Endothelial cell (in vitro differentiated cells): Measurements from ENCODE around the gene FAM9A. TPM values are rescaled to one million over a fixed set of nuclear protein-coding genes. Genes with fewer than 3 reads are reported as not detected.

Source experiments
- DNase-seq: peaks from one replicate; pipeline ENCODE4 v3.0.0; 2021; ENCODE audit warnings: low spot score
- H3K27ac Mint-ChIP-seq: one replicate; pipeline ENCODE4 v1.8.0; 2021; ENCODE audit warnings: mixed read lengths, inconsistent platforms; ENCODE audit not compliant: unreplicated experiment
- H3K27me3 Mint-ChIP-seq: one replicate; pipeline ENCODE4 v1.8.0; 2021; ENCODE audit warnings: mild to moderate bottlenecking, moderate library complexity, mixed read lengths, inconsistent platforms; ENCODE audit not compliant: unreplicated experiment
- H3K36me3 Mint-ChIP-seq: one replicate; pipeline ENCODE4 v1.8.0; 2021; ENCODE audit warnings: mild to moderate bottlenecking, low read depth, mixed read lengths, inconsistent platforms; ENCODE audit not compliant: unreplicated experiment
- H3K4me1 Mint-ChIP-seq: one replicate; pipeline ENCODE4 v1.8.0; 2021; ENCODE audit warnings: mild to moderate bottlenecking, mixed read lengths, inconsistent platforms; ENCODE audit not compliant: unreplicated experiment
- H3K4me3 Mint-ChIP-seq: one replicate; pipeline ENCODE4 v1.8.0; 2021; ENCODE audit warnings: mild to moderate bottlenecking, mixed read lengths, inconsistent platforms; ENCODE audit not compliant: unreplicated experiment
- H3K9me3 Mint-ChIP-seq: one replicate; pipeline ENCODE4 v1.8.0; 2021; ENCODE audit warnings: mixed read lengths, inconsistent platforms; ENCODE audit not compliant: unreplicated experiment
- total RNA-seq: library from RNA; stranded (reverse); fragmentation: NEBNext Ultra II Directional; extraction: Animal tissue kit (Norgen Biotek cat#: 25700); gene quantifications from one replicate; pipeline ENCODE4 v1.2.1, GENCODE V29; 2021; ENCODE audit not compliant: unreplicated experiment
- TF ChIP-seq, protein P1 (sequence below): fragments of 200-600 bp; sonication (generic); IDR thresholded peaks from one replicate; pipeline ENCODE4 v1.5.0; 2021; ENCODE audit warnings: antibody characterized with exemption; ENCODE audit not compliant: unreplicated experiment

Gene FAM9A
- total RNA-seq, 1 donor from 2014 or later, result not detected

DNA sequence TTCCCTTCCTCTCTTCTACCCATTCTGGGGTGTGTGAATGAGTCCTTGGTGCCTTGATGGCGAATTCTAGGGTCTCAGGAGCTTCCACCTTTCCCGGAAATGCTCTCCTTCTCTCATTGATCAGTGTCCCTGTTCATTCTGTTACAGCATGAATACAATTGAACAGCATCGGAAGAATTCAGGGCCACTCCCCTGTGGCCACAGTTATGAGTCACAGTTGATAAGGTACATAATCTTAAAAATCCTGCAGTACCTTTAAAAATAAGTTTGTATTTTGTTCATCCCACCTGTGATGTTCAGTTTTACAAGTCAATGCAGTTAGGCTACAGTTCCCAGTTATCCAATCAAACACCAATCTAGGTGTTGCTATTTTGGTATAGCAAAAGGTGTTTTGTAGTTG lies 47.3 kb upstream of the FAM9A start:
- DNase-seq, result no peak
- H3K4me1 Mint-ChIP-seq, result no peaks in the 10 kb centered on the region
- H3K36me3 Mint-ChIP-seq, result no peaks in the 10 kb centered on the region
- TF ChIP-seq, protein P1, sequence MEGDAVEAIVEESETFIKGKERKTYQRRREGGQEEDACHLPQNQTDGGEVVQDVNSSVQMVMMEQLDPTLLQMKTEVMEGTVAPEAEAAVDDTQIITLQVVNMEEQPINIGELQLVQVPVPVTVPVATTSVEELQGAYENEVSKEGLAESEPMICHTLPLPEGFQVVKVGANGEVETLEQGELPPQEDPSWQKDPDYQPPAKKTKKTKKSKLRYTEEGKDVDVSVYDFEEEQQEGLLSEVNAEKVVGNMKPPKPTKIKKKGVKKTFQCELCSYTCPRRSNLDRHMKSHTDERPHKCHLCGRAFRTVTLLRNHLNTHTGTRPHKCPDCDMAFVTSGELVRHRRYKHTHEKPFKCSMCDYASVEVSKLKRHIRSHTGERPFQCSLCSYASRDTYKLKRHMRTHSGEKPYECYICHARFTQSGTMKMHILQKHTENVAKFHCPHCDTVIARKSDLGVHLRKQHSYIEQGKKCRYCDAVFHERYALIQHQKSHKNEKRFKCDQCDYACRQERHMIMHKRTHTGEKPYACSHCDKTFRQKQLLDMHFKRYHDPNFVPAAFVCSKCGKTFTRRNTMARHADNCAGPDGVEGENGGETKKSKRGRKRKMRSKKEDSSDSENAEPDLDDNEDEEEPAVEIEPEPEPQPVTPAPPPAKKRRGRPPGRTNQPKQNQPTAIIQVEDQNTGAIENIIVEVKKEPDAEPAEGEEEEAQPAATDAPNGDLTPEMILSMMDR, result no peak
- H3K4me3 Mint-ChIP-seq, result no peak overlapping the region
- no peaks in the 10 kb centered on the region for H3K27me3 Mint-ChIP-seq
- H3K27ac Mint-ChIP-seq, result no peak overlapping the region
- H3K9me3 Mint-ChIP-seq, result no peaks in the 10 kb centered on the region

DNA sequence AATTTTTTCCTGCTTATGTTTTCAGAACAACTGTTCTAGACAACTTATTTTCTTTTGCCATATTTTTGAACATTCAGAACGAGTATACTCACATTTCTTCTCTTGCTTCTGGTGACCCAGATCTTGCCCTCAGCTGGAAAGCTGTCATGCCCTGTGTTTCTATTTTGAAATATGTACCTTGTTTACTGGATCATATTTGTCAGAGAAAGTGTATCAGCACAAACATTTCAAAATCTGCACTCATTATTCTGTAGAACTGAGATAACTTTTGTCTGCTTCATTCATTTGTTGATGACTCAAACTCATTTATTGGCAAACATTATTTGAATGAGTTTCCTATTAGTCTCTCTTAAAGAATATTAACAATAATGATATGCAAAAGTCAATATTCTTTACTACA lies 46.2 kb upstream of the FAM9A start:
- Mint-ChIP-seq H3K4me3 (no peak overlapping the region), H3K9me3 (no peaks in the 10 kb centered on the region), H3K27me3 (no peaks in the 10 kb centered on the region), H3K27ac (no peak overlapping the region), H3K36me3 (no peaks in the 10 kb centered on the region), H3K4me1 (no peaks in the 10 kb centered on the region)
- TF ChIP-seq, protein P1, result no peak
- no peak for DNase-seq

DNA sequence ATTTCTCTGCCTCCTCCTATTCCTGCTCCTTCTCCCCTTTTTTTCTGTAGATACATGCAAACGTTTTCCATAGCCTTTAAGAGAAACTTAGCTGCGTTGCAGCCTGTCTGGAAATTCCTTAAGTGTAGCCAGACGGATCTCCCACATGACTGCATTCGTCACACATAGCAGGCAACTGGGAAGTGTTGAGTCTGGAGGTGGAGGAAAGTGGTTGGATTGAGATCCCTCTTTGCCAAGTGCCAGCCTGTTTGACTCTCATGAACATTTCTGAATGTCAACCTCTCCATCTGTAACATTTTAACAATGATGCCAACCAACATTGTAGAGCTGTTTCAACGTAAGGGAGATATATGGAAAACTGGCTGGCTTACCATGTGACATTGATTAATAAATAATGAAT lies 45.1 kb upstream of the FAM9A start:
- Mint-ChIP-seq H3K4me1 (no peaks in the 10 kb centered on the region), H3K9me3 (no peaks in the 10 kb centered on the region), H3K27me3 (no peaks in the 10 kb centered on the region), H3K27ac (no peak overlapping the region), H3K4me3 (no peak overlapping the region), H3K36me3 (no peaks in the 10 kb centered on the region)
- TF ChIP-seq, protein P1, result no peak
- no peak for DNase-seq

DNA sequence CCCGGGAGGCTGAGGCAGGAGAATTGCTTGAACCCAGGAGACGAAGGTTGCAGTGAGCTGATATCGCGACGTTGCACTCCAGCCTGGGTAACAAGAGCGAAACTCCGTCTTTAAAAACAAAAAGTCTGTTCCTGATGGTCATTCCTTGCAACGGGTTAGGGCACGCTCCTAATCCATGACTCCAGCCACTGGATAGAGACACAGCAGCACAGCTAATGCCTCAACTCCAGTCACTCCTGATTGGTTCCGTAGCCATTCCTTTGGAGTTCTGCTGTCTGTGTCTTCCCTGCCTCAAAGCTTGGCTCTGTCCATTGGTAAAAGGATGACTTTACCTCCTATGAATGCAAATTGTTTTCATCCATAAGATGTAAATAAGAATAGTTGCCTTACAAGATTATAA lies 44.3 kb upstream of the FAM9A start:
- Mint-ChIP-seq H3K27ac (no peak overlapping the region), H3K4me1 (no peaks in the 10 kb centered on the region), H3K27me3 (no peaks in the 10 kb centered on the region), H3K9me3 (no peaks in the 10 kb centered on the region), H3K36me3 (no peaks in the 10 kb centered on the region), H3K4me3 (no peak overlapping the region)
- DNase-seq, result no peak
- TF ChIP-seq, protein P1, result no peak

DNA sequence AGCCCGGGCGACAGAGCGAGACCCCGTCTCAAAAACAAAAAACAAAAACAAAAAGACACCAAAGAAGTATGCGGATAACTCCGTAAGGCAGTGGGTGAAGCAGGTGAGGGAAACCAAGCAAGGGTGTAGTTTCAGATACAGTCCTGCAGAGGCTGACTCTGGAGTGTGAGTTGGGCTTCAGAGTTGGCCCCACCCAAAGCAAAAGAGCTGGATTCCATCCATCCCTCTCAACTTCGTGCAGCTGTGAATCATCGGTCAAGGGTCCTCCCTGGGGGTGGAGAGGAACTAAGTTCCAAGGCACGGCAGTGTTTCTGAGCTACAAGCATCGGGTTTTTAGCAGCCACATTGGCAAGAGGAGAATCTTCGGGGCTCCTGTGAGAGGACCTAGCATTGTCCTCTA lies 43.9 kb upstream of the FAM9A start:
- DNase-seq, result no peak
- H3K36me3 Mint-ChIP-seq, result no peaks in the 10 kb centered on the region
- TF ChIP-seq, protein P1, result no peak
- no peak overlapping the region for H3K27ac Mint-ChIP-seq
- H3K9me3 Mint-ChIP-seq, result no peaks in the 10 kb centered on the region
- no peaks in the 10 kb centered on the region for H3K4me1 Mint-ChIP-seq
- no peaks in the 10 kb centered on the region for H3K27me3 Mint-ChIP-seq
- no peak overlapping the region for H3K4me3 Mint-ChIP-seq
